PC-9 (cell line): Measurements from ENCODE around the gene LRRK1. TPM values are rescaled to one million over a fixed set of nuclear protein-coding genes. Genes with fewer than 3 reads are reported as not detected.

ENCODE experiments used
- BruUV-seq: library from RNA; stranded (reverse); fragments of 400-500 nt; replicated peaks from 2 replicates; lab custom pipeline; 2021; lab: Mats Ljungman, UMichigan
- CTCF ChIA-PET: fragments of 300-600 bp; sonication (Branson Sonifier 250); formaldehyde crosslinking; loops from one replicate; lab custom pipeline; 2022; ENCODE audit warnings: antibody characterized with exemption; lab: Charles Lee
- POLR2A ChIA-PET: fragments of 300-600 bp; sonication (Branson Sonifier 250); formaldehyde crosslinking; loops from one replicate; lab custom pipeline; 2022; ENCODE audit warnings: antibody characterized with exemption; ENCODE audit not compliant: unreplicated experiment; lab: Charles Lee
- DNase-seq, 2 experiments: peaks; one replicate each; pipeline versions ENCODE4 v3.0.0 to v3.0.0-alpha.2; 2015 to 2022; ENCODE audit warnings: mixed read lengths in 1 of 2
- H2AFZ ChIP-seq: fragments of 200-600 bp; sonication (generic); 2 replicates; pipeline ENCODE4 v1.8.1; 2017; ENCODE audit warnings: antibody characterized with exemption
- H3F3A ChIP-seq: fragments of 200-600 bp; sonication (generic); 2 replicates; pipeline ENCODE4 v1.8.1; 2017; ENCODE audit warnings: antibody characterized with exemption, mild to moderate bottlenecking, low read depth; ENCODE audit not compliant: insufficient read depth
- H3K27ac ChIP-seq: fragments of 200-600 bp; sonication (generic); 2 replicates; pipeline ENCODE4 v1.6.1; 2016; ENCODE audit warnings: mixed run types
- H3K27me3 ChIP-seq: fragments of 200-600 bp; sonication (generic); 2 replicates; pipeline ENCODE4 v1.6.1; 2016; ENCODE audit warnings: low read depth, mixed run types; ENCODE audit not compliant: insufficient read depth
- H3K36me3 ChIP-seq: fragments of 200-600 bp; sonication (generic); 2 replicates; pipeline ENCODE4 v1.6.1; 2016; ENCODE audit warnings: low read depth, mixed run types
- H3K4me1 ChIP-seq: fragments of 200-600 bp; sonication (generic); replicated peaks from 2 replicates; pipeline ENCODE4 v1.6.1; 2016; ENCODE audit warnings: mixed run types; ENCODE audit not compliant: insufficient read depth
- H3K4me2 ChIP-seq: fragments of 200-600 bp; sonication (generic); 2 replicates; pipeline ENCODE4 v1.6.1; 2017; ENCODE audit warnings: mixed run types
- H3K4me3 ChIP-seq: fragments of 200-600 bp; sonication (generic); 2 replicates; pipeline ENCODE4 v1.6.1; 2016; ENCODE audit warnings: mixed run types
- H3K79me2 ChIP-seq: fragments of 200-600 bp; sonication (generic); 2 replicates; pipeline ENCODE4 v1.6.1; 2017; ENCODE audit warnings: low read depth, mixed run types
- H3K9me2 ChIP-seq: fragments of 200-600 bp; sonication (generic); 2 replicates; pipeline ENCODE4 v1.8.1; 2017; ENCODE audit warnings: mild to moderate bottlenecking; ENCODE audit not compliant: insufficient read depth
- H3K9me3 ChIP-seq: fragments of 200-600 bp; sonication (generic); 2 replicates; pipeline ENCODE4 v1.8.1; 2016; ENCODE audit warnings: low read depth; ENCODE audit not compliant: insufficient read depth
- H4K20me1 ChIP-seq: fragments of 200-600 bp; sonication (generic); 2 replicates; pipeline ENCODE4 v1.8.1; 2017; ENCODE audit not compliant: insufficient read depth
- EZH2 ChIP-seq: fragments of 200-600 bp; sonication (generic); IDR thresholded peaks from 2 replicates; pipeline ENCODE4 v1.8.0; 2017; ENCODE audit warnings: antibody characterized with exemption, low read depth
- intact Hi-C: fragments of 100-400 bp; cut with micrococcal nuclease; formaldehyde crosslinking; loops from one replicate; pipeline ENCODE4 v1.10.0; 2022; ENCODE audit not compliant: unreplicated experiment
- total RNA-seq: library from RNA; stranded (reverse); gene quantifications from 2 replicates; pipeline ENCODE4 v1.2.3, GENCODE V29; 2021
- TF ChIP-seq, protein P1 (sequence below): fragments of 200-600 bp; sonication (generic); conservative IDR thresholded peaks from 2 replicates; pipeline ENCODE4 v1.6.1; 2017; ENCODE audit warnings: mixed run types, antibody characterized with exemption, mild to moderate bottlenecking, moderate library complexity

The LRRK1 gene
- total RNA-seq, 1 experiment from 2014 or later: 15.7 TPM

DNA sequence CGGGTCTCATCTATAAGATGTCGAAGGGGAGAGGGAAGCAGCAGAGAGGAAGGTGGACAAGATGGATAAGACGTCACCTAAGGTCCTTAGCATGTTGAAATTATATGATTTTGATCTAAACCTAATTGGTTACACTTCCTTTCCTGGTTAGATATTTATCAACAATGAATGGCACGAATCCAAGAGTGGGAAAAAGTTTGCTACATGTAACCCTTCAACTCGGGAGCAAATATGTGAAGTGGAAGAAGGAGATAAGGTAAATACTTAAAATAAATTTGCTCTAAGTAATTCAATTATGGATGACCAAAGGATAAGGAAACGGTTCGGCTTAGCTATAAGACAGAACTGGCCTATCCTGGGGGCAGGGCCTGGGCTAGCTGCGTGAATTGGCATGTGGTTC, 34.0 kb upstream of the LRRK1 start:
- peak overlapping the region; percentile 94; the same call in 1 of the 2 replicates for H3K4me3 ChIP-seq
- peaks cover 83% of the 10 kb centered on the region for H4K20me1 ChIP-seq
- no TSS peak for BruUV-seq
- H3K27ac ChIP-seq: peak overlapping the region; percentile 74
- H2AFZ ChIP-seq: no peak overlapping the region
- no peak for DNase-seq
- H3K79me2 ChIP-seq: peaks cover 100% of the 10 kb centered on the region
- TF ChIP-seq, protein P1, sequence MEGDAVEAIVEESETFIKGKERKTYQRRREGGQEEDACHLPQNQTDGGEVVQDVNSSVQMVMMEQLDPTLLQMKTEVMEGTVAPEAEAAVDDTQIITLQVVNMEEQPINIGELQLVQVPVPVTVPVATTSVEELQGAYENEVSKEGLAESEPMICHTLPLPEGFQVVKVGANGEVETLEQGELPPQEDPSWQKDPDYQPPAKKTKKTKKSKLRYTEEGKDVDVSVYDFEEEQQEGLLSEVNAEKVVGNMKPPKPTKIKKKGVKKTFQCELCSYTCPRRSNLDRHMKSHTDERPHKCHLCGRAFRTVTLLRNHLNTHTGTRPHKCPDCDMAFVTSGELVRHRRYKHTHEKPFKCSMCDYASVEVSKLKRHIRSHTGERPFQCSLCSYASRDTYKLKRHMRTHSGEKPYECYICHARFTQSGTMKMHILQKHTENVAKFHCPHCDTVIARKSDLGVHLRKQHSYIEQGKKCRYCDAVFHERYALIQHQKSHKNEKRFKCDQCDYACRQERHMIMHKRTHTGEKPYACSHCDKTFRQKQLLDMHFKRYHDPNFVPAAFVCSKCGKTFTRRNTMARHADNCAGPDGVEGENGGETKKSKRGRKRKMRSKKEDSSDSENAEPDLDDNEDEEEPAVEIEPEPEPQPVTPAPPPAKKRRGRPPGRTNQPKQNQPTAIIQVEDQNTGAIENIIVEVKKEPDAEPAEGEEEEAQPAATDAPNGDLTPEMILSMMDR: no peak
- TF ChIP-seq EZH2: no peak
- no peaks in the 10 kb centered on the region for H3K9me3 ChIP-seq
- intact Hi-C loops: no loop called here
- ChIA-PET CTCF (no interaction called here), POLR2A (no interaction called here)
- peak overlapping the region; percentile 78 for H3K4me2 ChIP-seq
- peaks cover 50% of the 10 kb centered on the region for H3F3A ChIP-seq
- H3K27me3 ChIP-seq: no peaks in the 10 kb centered on the region
- H3K4me1 ChIP-seq: peaks cover 30% of the 10 kb centered on the region
- H3K36me3 ChIP-seq: peaks cover 69% of the 10 kb centered on the region
- H3K9me2 ChIP-seq: no peaks in the 10 kb centered on the region

GRCh38 chr15:100885811-100886210, 33.3 kb upstream of the LRRK1 start:
- intact Hi-C loops: no loop called here
- H3K4me1 ChIP-seq: peaks cover 30% of the 10 kb centered on the region
- POLR2A ChIA-PET: no interaction called here
- no peaks in the 10 kb centered on the region for H3K9me3 ChIP-seq
- peaks cover 56% of the 10 kb centered on the region for H3F3A ChIP-seq
- H4K20me1 ChIP-seq: peaks cover 84% of the 10 kb centered on the region
- H3K27me3 ChIP-seq: no peaks in the 10 kb centered on the region
- TF ChIP-seq EZH2: no peak
- TF ChIP-seq, protein P1: no peak
- no peaks in the 10 kb centered on the region for H3K9me2 ChIP-seq
- no TSS peak for BruUV-seq
- no peak overlapping the region for H3K27ac ChIP-seq
- CTCF ChIA-PET: interaction anchor here (0.7 kb wide), 1 partner anchor 32 kb away, joined by 3 read pairs; no protein-coding TSS in a partner anchor
- H3K4me3 ChIP-seq: no peak overlapping the region; the same call in 1 of the 2 replicates
- peak overlapping the region; percentile 78; the same call in 1 of the 2 replicates for H3K4me2 ChIP-seq
- peak in 1 of 2 experiments; percentile 28 for DNase-seq
- H3K79me2 ChIP-seq: peaks cover 100% of the 10 kb centered on the region
- peaks cover 69% of the 10 kb centered on the region for H3K36me3 ChIP-seq
- no peak overlapping the region for H2AFZ ChIP-seq

DNA sequence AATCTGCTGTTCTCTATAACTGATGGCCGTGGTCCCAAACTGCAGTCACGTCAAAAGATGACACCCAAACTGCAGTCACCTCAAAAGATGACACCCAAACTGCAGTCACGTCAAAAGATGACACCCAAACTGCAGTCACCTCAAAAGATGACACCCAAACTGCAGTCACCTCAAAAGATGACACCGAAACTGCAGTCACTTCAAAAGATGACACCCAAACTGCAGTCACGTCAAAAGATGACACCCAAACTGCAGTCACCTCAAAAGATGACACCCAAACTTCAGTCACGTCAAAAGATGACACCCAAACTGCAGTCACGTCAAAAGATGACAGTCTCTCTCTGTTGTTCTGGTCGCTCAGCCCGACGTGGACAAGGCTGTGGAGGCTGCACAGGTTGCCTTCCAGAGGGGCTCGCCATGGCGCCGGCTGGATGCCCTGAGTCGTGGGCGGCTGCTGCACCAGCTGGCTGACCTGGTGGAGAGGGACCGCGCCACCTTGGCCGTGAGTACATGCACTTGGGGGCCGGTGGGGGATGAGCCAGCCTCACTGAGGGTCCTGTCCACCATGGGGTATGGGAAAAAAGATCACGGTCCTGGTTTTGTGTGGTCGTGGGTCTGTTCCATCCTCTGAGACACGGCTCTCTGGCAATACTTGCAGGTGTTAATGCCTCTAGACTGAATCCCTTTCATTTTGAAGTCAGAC, 31.8 kb upstream of the LRRK1 start:
- H3K27me3 ChIP-seq: no peaks in the 10 kb centered on the region
- intact Hi-C loops: no loop called here
- peaks cover 68% of the 10 kb centered on the region for H3F3A ChIP-seq
- ChIA-PET CTCF (no interaction called here), POLR2A (interaction anchor here (0.7 kb wide), 1 partner anchor 9 kb away, joined by 7 read pairs; no protein-coding TSS in a partner anchor)
- H3K9me2 ChIP-seq: no peaks in the 10 kb centered on the region
- H3K4me1 ChIP-seq: peaks cover 30% of the 10 kb centered on the region
- DNase-seq: peak in 1 of 2 experiments; percentile 10
- no peak overlapping the region for H3K4me3 ChIP-seq
- H2AFZ ChIP-seq: no peak overlapping the region
- TF ChIP-seq, protein P1: no peak
- TF ChIP-seq EZH2: no peak
- H3K4me2 ChIP-seq: no peak overlapping the region
- peaks cover 67% of the 10 kb centered on the region for H3K36me3 ChIP-seq
- H4K20me1 ChIP-seq: peaks cover 81% of the 10 kb centered on the region
- BruUV-seq: no TSS peak
- no peaks in the 10 kb centered on the region for H3K9me3 ChIP-seq
- H3K79me2 ChIP-seq: peaks cover 100% of the 10 kb centered on the region
- H3K27ac ChIP-seq: no peak overlapping the region
